ENCODE results near the gene SAPCD2.

DNA sequence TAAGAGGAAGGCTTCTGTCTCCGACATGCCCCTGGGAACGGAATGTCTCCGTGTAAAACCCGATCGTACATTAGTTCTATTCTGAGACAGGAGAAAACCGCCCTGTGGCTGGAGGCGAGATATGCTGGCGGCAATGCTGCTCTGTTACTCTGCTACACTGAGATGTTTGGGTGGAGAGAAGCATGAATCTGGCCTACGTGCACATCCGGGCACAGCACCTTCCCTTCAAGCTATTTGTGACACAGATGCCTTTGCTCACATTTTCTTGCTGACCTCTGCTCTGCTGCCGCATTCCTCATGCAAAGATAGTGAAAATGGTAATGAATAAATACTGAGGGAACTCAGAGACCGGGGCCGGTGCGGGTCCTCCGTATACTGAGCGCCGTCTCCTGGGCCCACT, 46.4 kb upstream of the SAPCD2 start:
- TF ChIP-seq, protein P1, sequence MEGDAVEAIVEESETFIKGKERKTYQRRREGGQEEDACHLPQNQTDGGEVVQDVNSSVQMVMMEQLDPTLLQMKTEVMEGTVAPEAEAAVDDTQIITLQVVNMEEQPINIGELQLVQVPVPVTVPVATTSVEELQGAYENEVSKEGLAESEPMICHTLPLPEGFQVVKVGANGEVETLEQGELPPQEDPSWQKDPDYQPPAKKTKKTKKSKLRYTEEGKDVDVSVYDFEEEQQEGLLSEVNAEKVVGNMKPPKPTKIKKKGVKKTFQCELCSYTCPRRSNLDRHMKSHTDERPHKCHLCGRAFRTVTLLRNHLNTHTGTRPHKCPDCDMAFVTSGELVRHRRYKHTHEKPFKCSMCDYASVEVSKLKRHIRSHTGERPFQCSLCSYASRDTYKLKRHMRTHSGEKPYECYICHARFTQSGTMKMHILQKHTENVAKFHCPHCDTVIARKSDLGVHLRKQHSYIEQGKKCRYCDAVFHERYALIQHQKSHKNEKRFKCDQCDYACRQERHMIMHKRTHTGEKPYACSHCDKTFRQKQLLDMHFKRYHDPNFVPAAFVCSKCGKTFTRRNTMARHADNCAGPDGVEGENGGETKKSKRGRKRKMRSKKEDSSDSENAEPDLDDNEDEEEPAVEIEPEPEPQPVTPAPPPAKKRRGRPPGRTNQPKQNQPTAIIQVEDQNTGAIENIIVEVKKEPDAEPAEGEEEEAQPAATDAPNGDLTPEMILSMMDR (IDR thresholded peaks at IDR 0.05) = no peak
- no peak for TF ChIP-seq POLR2A (IDR thresholded peaks at IDR 0.05)
